ENCODE data around the gene TPI1. TPM values are rescaled to one million over a fixed set of nuclear protein-coding genes. Genes with fewer than 3 reads are reported as not detected.
"Not testable (repeated sequence)": the region's sequence is repeated elsewhere in the genome, so short reads cannot be mapped to it uniquely, and the experiment has no call there.

The TPI1 gene
- total RNA-seq, 1 experiment from 2014 or later, result 1,259 TPM

- DNase-seq (peak; percentile 82), ATAC-seq (peak; percentile 45)
- Histone ChIP-seq H3K27ac (ENCODE audit: low read length) (0 out of 2 replicates have a peak overlapping the region, but pooled peaks have one; percentile 28), H2AFZ (ENCODE audit: low read length) (no peak overlapping the region), H3K4me3 (ENCODE audit: low read length) (peak overlapping the region; percentile 78), H3K79me2 (ENCODE audit: low read length) (peaks cover 32% of the 10 kb centered on the region), H3K36me3 (ENCODE audit: low read depth, low read length) (peaks cover 23% of the 10 kb centered on the region), H3K4me1 (ENCODE audit: insufficient read depth, low read length) (peaks cover 31% of the 10 kb centered on the region), H3K4me2 (ENCODE audit: low read length) (peak overlapping the region; percentile 98), H3K27me3 (ENCODE audit: low read length) (no peaks in the 10 kb centered on the region), H3K9me3 (ENCODE audit: low read length) (no peaks in the 10 kb centered on the region), H3K9ac (ENCODE audit: low read length) (peak overlapping the region; percentile 74), H3F3A (ENCODE audit: low read length, unreplicated experiment) (peaks cover 3% of the 10 kb centered on the region), H3K9me2 (replicated peaks; ENCODE audit: low read length) (no peaks in the 10 kb centered on the region), H4K20me1 (ENCODE audit: low read length) (peaks cover 23% of the 10 kb centered on the region)
- CTCF ChIA-PET, result interaction anchor here (0.5 to 1.9 kb wide), 7 partner anchors 11 to 207 kb away, joined by 3 to 12 read pairs (median 5); partner anchors contain the start of genes C12orf57, RNU7-1 and USP5
- TF ChIP-seq EZH2phosphoT487 (IDR thresholded peaks at IDR 0.05; ENCODE audit: borderline replicate concordance, low read length) (no peak), CTCF (conservative IDR thresholded peaks at IDR 0.05; ENCODE audit: low read depth, low read length) (peak; percentile 78)
- POLR2A ChIA-PET (ENCODE audit: unreplicated experiment), result interaction anchor here (0.5 to 1.1 kb wide), 6 partner anchors 10 to 338 kb away, joined by 3 to 22 read pairs (median 7); partner anchors contain the start of gene GAPDH
- BruUV-seq (replicated peaks), result TSS peak; percentile 71
- intact Hi-C loops (cut with micrococcal nuclease), result loop anchor here (1.0 kb wide), 1 partner anchor 19 kb away; no protein-coding TSS in a partner anchor
Observed at GRCh38 chr12:6872073-6873048, 5.0 kb downstream of the TPI1 start.

GRCh38 chr12:6873094-6874014, 6.0 kb downstream of the TPI1 start, which contains the start of gene SPSB2:
SPSB2 (minus strand) TSS chr12:6873303; CDS start chr12:6872901, 402 bp downstream.
- Histone ChIP-seq H3K79me2 (ENCODE audit: low read length) (peaks cover 22% of the 10 kb centered on the region), H3K9me2 (replicated peaks; ENCODE audit: low read length) (no peaks in the 10 kb centered on the region), H3K9me3 (ENCODE audit: low read length) (no peaks in the 10 kb centered on the region), H3K36me3 (ENCODE audit: low read depth, low read length) (peaks cover 20% of the 10 kb centered on the region), H3K4me1 (ENCODE audit: insufficient read depth, low read length) (peaks cover 31% of the 10 kb centered on the region), H3K27me3 (ENCODE audit: low read length) (no peaks in the 10 kb centered on the region), H3K4me3 (ENCODE audit: low read length) (peak within 1 kb of the TSS; percentile 78), H3K4me2 (ENCODE audit: low read length) (peak within 1 kb of the TSS; percentile 98), H2AFZ (ENCODE audit: low read length) (peak within 1 kb of the TSS; percentile 51), H3F3A (ENCODE audit: low read length, unreplicated experiment) (peaks cover 3% of the 10 kb centered on the region), H4K20me1 (ENCODE audit: low read length) (peaks cover 19% of the 10 kb centered on the region), H3K27ac (ENCODE audit: low read length) (peak within 1 kb of the TSS; percentile 28; the same call in 1 of the 2 replicates), H3K9ac (ENCODE audit: low read length) (peak within 1 kb of the TSS; percentile 74)
- CTCF ChIA-PET, result interaction anchor here (0.5 to 1.9 kb wide), 5 partner anchors 18 to 206 kb away, joined by 3 to 12 read pairs (median 5); partner anchors contain the start of genes C12orf57, RNU7-1 and USP5
- DNase-seq (peak; percentile 94), ATAC-seq (peak; percentile 68)
- BruUV-seq (replicated peaks), result no TSS peak
- intact Hi-C loops (cut with micrococcal nuclease), result loop anchor here (1.0 kb wide), 1 partner anchor 18 kb away; no protein-coding TSS in a partner anchor
- TF ChIP-seq EZH2phosphoT487 (IDR thresholded peaks at IDR 0.05; ENCODE audit: borderline replicate concordance, low read length) (no peak), EZH2 (IDR thresholded peaks at IDR 0.05; ENCODE audit: low read length, unreplicated experiment) (no peak), CTCF (conservative IDR thresholded peaks at IDR 0.05; ENCODE audit: low read depth, low read length) (no peak)
- POLR2A ChIA-PET (ENCODE audit: unreplicated experiment), result interaction anchor here (0.5 to 1.1 kb wide), 3 partner anchors 9 to 339 kb away, joined by 4 to 22 read pairs (median 10); partner anchors contain the start of gene GAPDH

GRCh38 chr12:6874015-6874368, 6.7 kb downstream of the TPI1 start:
- Histone ChIP-seq H3K27ac (ENCODE audit: low read length) (peak overlapping the region; percentile 1; the same call in 1 of the 2 replicates), H3K4me1 (ENCODE audit: insufficient read depth, low read length) (peaks cover 27% of the 10 kb centered on the region), H3K79me2 (ENCODE audit: low read length) (peaks cover 16% of the 10 kb centered on the region), H3K4me2 (ENCODE audit: low read length) (peak overlapping the region; percentile 98), H4K20me1 (ENCODE audit: low read length) (peaks cover 13% of the 10 kb centered on the region), H3K4me3 (ENCODE audit: low read length) (peak overlapping the region; percentile 78), H3K36me3 (ENCODE audit: low read depth, low read length) (peaks cover 18% of the 10 kb centered on the region), H2AFZ (ENCODE audit: low read length) (peak overlapping the region; percentile 51; the same call in 1 of the 2 replicates)
- intact Hi-C loops (cut with micrococcal nuclease); POLR2A ChIA-PET (ENCODE audit: unreplicated experiment); CTCF ChIA-PET; H3K9me3 ChIP-seq (ENCODE audit: low read length); ATAC-seq; H3K9me2 ChIP-seq (replicated peaks; ENCODE audit: low read length); H3F3A ChIP-seq (ENCODE audit: low read length, unreplicated experiment); DNase-seq; H3K9ac ChIP-seq (ENCODE audit: low read length); H3K27me3 ChIP-seq (ENCODE audit: low read length); BruUV-seq (replicated peaks): not testable (repeated sequence)

- H4K20me1 ChIP-seq (ENCODE audit: low read length); H3K4me1 ChIP-seq (ENCODE audit: insufficient read depth, low read length); H3K27ac ChIP-seq (ENCODE audit: low read length); ATAC-seq; H3K4me2 ChIP-seq (ENCODE audit: low read length); intact Hi-C loops (cut with micrococcal nuclease); H2AFZ ChIP-seq (ENCODE audit: low read length); H3K36me3 ChIP-seq (ENCODE audit: low read depth, low read length); H3K9ac ChIP-seq (ENCODE audit: low read length); DNase-seq; H3K4me3 ChIP-seq (ENCODE audit: low read length); H3K27me3 ChIP-seq (ENCODE audit: low read length); BruUV-seq (replicated peaks); H3F3A ChIP-seq (ENCODE audit: low read length, unreplicated experiment); H3K9me2 ChIP-seq (replicated peaks; ENCODE audit: low read length); H3K9me3 ChIP-seq (ENCODE audit: low read length); CTCF ChIA-PET; H3K79me2 ChIP-seq (ENCODE audit: low read length): not testable (repeated sequence)
- POLR2A ChIA-PET (ENCODE audit: unreplicated experiment), result interaction anchor here (0.6 kb wide), 1 partner anchor 64 kb away, joined by 17 read pairs; the partner anchor contains the start of gene RNU7-1
Observed at GRCh38 chr12:6879824-6880223, 12.5 kb downstream of the TPI1 start.
